Gastrocnemius medialis (tissue), 4 donors: ENCODE measurements around the gene PRSS21.

Experiments
- POLR2A ChIP-seq, 2 donors: fragments of 450-650 bp; IDR thresholded peaks; one replicate each; pipeline ENCODE4 v1.6.1; 2017; ENCODE audit warnings: antibody characterized with exemption in 2 of 2, mild to moderate bottlenecking in 2 of 2, moderate library complexity in 2 of 2
- TF ChIP-seq, protein P1 (sequence below), 5 experiments: fragments of 450-650 bp in 3 of 5; fragments of 200-600 bp in 2 of 5; sonication (generic) in 2 of 5; IDR thresholded peaks in 4 of 5; conservative IDR thresholded peaks in 1 of 5; 1 replicate in 4 of 5; 2 replicates in 1 of 5; pipeline ENCODE4 v1.5.1; 2016 to 2019; ENCODE audit warnings: antibody characterized with exemption in 5 of 5, mild to moderate bottlenecking in 3 of 5, moderate library complexity in 3 of 5

DNA sequence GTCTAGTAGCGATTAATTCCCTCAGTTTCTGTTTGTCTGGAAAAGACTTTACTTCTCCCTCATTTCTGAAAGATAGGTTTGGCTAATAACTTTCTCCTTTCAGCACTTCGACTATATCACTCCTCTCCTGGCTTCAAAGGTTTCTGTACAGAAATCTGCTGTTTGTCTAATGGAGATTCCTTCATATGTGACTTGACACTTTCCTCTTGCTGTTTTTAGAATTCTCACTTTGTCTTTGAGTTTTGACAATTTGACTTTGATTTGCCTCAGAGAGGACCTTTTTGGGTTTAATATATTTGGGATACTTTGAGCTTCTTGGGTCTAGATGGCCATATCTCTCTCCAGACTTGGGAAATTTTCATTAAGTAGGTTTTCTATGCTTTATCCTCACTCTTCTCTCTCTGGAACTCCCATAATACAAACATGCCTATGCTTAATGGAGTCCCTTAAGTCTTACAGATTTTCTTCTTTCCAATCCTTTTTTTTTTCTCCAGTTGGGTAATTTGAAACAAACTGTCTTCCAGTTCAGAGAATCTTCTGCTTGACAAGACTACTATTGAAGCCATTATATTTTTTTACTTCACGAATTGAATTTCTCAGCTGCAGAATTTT lies 7.8 kb upstream of the PRSS21 start:
- TF ChIP-seq, protein P1, sequence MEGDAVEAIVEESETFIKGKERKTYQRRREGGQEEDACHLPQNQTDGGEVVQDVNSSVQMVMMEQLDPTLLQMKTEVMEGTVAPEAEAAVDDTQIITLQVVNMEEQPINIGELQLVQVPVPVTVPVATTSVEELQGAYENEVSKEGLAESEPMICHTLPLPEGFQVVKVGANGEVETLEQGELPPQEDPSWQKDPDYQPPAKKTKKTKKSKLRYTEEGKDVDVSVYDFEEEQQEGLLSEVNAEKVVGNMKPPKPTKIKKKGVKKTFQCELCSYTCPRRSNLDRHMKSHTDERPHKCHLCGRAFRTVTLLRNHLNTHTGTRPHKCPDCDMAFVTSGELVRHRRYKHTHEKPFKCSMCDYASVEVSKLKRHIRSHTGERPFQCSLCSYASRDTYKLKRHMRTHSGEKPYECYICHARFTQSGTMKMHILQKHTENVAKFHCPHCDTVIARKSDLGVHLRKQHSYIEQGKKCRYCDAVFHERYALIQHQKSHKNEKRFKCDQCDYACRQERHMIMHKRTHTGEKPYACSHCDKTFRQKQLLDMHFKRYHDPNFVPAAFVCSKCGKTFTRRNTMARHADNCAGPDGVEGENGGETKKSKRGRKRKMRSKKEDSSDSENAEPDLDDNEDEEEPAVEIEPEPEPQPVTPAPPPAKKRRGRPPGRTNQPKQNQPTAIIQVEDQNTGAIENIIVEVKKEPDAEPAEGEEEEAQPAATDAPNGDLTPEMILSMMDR (IDR thresholded peaks at IDR 0.05 in 4 of 5, conservative IDR thresholded peaks at IDR 0.05 in 1 of 5): no peak
- no peak for TF ChIP-seq POLR2A (IDR thresholded peaks at IDR 0.05)
